OCI-LY3 (cell line): ENCODE measurements around the gene CCDC120.

ENCODE experiments used
- EZH2phosphoT487 ChIP-seq: fragments of 200-600 bp; shearing (Covaris generic); IDR thresholded peaks from 2 replicates; pipeline ENCODE4 v1.6.1; 2018; ENCODE audit warnings: antibody characterized with exemption, mixed run types, low read depth
- TF ChIP-seq, protein P1 (sequence below): fragments of 200-600, 300-600 bp; sonication (generic); IDR thresholded peaks from 2 replicates; pipeline ENCODE4 v1.5.1; 2014; ENCODE audit warnings: antibody characterized with exemption, low read length, low read depth

DNA sequence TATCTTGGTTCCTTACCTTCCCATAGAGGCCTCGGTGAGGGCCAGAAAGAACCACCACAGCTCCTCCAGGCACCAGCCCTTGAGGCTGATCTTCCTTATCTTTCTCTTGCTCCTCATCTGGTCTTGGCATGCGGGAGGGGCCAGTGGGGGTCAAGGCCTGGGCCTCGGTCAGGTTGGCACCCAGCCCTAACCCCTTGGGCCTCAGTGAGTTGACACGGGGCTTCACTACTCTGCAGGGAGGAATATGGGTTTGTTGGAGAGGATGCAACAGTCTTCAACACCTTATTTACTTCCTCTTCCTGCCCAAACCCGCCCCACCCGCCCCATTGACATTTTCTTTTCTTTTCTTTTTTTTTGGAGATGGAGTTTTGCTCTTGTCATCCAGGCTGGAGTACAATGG lies 58.8 kb downstream of the CCDC120 start:
- TF ChIP-seq, protein P1, sequence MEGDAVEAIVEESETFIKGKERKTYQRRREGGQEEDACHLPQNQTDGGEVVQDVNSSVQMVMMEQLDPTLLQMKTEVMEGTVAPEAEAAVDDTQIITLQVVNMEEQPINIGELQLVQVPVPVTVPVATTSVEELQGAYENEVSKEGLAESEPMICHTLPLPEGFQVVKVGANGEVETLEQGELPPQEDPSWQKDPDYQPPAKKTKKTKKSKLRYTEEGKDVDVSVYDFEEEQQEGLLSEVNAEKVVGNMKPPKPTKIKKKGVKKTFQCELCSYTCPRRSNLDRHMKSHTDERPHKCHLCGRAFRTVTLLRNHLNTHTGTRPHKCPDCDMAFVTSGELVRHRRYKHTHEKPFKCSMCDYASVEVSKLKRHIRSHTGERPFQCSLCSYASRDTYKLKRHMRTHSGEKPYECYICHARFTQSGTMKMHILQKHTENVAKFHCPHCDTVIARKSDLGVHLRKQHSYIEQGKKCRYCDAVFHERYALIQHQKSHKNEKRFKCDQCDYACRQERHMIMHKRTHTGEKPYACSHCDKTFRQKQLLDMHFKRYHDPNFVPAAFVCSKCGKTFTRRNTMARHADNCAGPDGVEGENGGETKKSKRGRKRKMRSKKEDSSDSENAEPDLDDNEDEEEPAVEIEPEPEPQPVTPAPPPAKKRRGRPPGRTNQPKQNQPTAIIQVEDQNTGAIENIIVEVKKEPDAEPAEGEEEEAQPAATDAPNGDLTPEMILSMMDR, result no peak
- TF ChIP-seq EZH2phosphoT487, result no peak
